NCI-H69 (cell line): Measurements from ENCODE around the gene TICRR.
"Not testable (repeated sequence)": the region's sequence is repeated elsewhere in the genome, so short reads cannot be mapped to it uniquely, and the experiment has no call there.

Source experiments
- DNase-seq: peaks from one replicate; lab custom pipeline; 2025; lab: John Stamatoyannopoulos, UW

TICRR gene, protein sequence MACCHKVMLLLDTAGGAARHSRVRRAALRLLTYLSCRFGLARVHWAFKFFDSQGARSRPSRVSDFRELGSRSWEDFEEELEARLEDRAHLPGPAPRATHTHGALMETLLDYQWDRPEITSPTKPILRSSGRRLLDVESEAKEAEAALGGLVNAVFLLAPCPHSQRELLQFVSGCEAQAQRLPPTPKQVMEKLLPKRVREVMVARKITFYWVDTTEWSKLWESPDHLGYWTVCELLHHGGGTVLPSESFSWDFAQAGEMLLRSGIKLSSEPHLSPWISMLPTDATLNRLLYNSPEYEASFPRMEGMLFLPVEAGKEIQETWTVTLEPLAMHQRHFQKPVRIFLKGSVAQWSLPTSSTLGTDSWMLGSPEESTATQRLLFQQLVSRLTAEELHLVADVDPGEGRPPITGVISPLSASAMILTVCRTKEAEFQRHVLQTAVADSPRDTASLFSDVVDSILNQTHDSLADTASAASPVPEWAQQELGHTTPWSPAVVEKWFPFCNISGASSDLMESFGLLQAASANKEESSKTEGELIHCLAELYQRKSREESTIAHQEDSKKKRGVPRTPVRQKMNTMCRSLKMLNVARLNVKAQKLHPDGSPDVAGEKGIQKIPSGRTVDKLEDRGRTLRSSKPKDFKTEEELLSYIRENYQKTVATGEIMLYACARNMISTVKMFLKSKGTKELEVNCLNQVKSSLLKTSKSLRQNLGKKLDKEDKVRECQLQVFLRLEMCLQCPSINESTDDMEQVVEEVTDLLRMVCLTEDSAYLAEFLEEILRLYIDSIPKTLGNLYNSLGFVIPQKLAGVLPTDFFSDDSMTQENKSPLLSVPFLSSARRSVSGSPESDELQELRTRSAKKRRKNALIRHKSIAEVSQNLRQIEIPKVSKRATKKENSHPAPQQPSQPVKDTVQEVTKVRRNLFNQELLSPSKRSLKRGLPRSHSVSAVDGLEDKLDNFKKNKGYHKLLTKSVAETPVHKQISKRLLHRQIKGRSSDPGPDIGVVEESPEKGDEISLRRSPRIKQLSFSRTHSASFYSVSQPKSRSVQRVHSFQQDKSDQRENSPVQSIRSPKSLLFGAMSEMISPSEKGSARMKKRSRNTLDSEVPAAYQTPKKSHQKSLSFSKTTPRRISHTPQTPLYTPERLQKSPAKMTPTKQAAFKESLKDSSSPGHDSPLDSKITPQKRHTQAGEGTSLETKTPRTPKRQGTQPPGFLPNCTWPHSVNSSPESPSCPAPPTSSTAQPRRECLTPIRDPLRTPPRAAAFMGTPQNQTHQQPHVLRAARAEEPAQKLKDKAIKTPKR (N-terminal part only)

DNA sequence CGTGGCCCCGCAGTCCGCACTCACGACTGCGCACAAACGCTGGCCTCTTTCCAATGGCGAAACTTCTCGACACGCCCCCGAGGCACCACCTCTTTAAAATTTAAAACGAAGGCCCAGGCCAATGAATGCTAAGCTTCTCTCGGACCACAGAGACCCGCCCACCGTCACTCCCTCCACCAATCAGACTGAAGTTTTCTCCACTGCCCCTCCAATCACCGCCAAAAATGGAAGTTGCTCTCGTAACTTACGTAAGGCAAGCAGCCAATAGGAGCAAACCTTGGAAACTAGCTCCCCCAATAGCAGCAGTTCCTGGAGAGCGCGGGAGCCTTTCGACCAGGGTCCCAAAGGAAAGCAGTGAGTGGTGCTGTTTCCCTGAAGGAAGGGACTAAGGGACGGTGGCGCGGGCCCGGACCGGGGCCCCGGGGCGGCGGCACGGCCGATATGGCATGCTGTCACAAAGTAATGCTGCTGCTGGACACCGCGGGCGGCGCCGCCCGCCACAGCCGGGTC is at the start of gene TICRR:
TICRR (plus strand) TSS at position 324 of the 510 bp plus-strand sequence; CDS start at position 442, 118 bp downstream.
- peak; percentile 98 for DNase-seq

DNA sequence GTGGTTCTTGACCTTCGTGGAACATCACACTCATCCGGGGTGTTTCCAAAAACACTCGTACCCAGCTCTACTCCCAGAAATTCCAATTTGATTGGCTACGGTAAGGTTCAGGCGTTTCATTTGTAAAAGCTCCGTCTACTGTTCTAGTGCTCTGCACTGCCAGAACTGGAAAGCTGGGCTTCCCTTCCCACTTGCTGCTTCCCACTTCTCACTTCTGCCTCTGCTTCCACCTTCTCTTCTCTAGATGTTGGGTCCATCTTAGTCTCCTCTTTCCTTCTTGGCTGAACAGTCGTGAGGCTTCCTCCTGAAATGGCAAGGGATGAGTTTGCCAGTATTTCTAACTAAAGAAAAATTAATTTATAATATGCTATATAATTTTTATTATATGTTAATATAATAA is 49.1 kb upstream of the TICRR start:
- no peak for DNase-seq

DNA sequence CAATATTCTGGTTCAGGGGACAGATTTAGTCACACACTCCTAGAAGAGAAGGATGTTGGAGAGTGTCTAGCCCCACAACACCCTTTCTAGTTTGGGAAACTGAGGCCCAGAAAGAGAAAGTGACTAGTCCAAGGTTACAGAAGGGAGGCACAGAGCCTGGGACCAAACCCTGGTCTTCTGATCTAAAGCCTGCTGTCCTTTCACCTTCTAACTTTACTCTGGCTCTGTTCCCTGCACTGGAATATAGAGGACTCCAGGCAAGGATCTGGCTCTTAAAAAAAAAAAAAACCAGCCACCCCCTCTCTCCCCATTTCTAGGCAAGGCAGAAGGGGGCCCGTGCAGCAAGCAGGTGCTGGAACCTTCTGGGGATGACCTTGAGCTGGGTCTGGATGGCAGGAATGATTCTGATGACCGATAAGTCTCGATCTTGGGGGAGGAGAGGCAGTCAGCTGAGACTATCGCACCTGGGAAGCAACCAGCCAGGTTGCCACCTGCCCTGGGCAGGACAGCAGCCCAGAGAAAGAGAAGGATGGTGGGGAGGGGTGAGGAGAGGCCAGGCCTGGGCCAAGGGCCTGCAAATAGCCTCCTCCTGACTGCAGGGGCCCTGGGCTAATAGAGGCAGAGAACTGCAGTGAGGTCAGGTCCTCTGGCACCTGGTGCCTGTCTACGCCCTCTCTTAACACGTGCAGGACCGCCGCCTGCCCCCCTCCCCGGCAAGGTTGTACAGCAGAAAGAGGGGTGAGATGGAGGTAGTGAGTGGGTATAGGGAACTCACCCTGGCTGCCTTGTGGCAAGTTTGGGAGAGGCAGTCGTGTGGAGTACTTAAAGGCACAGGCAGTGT is 48.4 kb upstream of the TICRR start:
- DNase-seq = no peak

DNA sequence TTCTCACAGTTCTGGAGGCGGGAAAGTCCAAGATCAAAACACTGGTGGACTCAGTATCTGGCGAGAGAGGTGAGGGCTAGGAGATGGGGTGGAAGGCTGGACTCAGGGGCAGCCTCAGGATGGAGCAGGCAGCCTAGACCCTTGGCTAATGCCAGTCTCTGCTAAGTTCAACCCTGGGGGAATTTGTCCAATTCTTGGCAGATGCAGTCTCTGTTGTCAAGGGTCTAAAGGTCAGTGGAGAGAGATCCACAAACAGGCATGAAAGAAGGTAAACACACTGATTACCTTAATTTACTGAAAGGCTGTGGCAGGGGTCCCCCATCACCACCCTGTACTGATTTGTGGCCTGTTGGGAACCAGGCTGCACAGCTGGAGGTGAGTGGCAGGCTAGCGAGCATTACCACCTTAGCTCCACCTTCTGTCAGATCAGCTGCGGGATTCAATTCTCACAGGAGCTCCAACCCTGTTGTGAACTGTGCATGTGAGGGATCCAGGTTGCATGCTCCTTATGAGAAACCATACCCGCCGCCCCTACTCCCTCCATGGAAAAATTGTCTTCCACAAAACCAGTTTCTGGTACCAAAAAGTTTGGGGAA is 46.4 kb upstream of the TICRR start:
- DNase-seq = peak; percentile 51

DNA sequence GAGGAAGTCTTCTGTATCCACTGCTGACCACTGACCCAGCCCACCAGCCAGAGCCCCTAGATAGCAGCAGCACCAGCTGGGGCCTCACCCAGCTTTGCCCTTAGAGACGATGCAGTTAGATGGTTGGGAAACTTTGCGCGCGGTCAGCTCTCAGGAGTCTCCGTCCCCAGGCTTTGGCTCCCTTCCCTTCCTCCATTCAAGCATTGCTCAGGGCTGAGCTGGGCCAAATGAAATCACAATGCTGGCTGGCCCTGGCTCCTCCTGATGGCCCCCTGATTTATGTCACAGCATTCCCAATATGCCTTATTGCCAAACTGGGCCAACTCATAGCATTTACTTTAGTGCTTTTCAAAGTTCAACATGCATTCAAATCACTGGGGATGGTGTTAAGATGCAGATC is 44.3 kb upstream of the TICRR start:
- DNase-seq = no peak

DNA sequence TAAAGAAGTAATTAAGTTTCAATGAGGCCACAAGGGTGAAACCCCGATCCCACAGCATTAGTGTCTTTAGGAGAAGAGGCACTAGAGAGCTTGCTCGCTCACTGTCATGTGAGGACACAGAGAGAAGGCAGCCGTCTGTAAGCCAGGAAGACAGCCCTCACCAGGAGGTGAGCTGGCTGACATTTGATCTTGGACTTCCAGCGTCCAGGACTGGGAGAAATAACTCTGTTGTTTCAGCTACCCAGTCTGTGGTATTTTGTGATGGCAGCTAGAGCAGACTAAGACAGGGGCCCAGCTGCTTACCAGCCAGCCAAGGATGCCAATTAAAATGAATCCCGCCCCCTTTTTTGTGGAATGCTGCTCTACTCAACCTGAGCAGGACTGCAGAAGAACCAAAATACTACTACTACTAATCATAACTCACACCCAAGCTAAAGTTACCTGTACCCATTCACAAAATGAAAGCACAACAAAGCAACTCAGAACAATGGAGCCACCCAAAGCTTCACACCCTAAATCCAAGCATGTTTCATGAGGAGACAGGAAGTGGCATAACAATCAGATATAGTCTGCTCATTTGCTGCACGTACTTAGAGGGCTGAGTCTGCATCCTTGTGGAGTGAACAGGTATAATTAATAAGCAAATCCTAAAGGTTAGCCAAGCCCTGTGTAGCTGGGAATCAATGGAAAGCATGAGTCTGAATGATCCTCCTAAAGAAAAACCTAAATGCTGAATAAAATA is 43.3 kb upstream of the TICRR start:
- peak; percentile 42 for DNase-seq

DNA sequence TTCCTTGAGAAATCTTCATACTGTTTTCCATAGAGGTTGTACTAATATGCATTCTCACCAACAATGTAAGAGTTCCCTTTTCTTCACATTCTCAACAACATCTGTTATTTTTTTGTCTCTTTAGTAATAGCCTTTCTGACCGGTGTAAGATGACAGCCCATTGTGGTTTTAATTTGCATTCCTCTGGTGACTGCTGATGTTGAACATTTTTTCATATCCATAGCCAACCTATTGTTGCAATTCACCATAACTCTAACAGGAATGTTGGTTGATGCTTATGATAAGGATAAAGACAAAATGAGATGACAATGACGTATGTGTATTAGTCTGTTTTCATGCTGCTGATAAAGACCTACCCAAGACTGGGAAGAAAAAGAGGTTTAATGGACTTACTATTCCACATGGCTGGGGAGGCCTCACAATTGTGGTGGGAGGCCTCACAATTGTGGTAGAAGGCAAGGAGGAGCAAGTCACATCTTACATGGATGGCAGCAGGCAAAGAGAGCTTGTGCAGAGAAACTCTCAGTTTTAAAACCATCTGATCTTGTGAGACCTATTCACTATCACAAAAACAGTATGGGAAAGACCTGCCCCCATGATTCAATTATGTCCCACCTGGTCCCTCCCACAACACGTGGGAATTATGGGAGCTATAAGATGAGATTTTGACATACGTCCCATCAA is 41.3 kb upstream of the TICRR start:
- no peak for DNase-seq

DNA sequence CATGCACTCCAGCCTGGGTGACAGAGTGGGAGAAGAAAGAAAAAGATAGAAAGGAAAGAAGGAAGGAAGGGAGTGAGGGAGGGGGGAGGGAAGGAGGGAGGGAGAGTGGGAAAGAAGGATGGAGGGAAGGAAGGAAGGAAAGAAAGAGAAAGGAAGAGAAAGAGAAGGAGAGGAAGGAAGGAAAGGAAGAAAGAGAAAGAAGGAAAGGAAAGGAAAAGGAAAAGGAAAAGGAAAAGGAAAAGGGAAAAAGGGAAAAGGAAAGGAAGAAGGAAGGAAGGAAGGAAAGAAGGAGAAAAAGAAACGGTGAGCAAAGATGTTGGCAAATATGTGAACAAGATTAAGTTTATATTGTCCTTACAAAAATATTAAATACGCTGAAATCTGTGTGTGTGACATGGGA is 36.2 kb upstream of the TICRR start:
- no peak for DNase-seq

DNA sequence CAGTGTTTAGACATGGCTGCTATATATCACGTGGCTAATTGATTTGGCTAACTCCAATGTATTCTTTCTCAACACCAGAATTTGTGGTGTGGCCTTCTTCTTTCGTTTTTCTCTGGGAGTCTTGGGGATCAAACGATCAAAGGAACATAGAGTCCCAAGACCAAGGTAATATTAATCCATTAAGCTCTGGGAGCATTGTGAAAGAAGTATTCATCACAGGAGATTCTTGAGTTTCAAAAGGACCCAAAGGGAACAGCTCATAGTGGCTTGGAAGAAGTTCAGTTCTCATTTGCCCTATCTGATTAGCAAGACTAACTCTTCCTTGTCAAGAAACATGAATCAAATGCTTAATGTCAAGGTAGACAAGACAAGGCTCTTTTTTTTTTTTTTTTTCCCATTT is 32.9 kb upstream of the TICRR start:
- no peak for DNase-seq

DNA sequence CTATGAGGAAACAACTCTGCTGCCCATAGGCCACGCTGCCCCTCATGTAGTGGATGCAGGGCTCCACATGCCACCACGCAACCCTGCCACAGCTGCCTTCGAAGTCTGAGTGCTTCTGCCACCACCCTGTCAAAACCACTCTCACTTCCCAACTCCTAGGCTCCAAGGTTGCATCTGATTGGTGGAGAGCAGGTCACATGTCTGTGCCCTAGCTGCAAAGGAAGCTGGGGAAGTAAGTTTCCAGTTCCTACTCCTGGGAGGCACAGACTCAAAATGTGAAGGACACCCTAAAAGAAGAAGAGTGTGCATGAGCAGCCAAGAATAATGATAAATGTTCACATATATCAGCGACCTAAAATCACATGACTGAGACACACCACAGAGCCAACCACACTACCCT is 31.9 kb upstream of the TICRR start:
- no peak for DNase-seq

DNA sequence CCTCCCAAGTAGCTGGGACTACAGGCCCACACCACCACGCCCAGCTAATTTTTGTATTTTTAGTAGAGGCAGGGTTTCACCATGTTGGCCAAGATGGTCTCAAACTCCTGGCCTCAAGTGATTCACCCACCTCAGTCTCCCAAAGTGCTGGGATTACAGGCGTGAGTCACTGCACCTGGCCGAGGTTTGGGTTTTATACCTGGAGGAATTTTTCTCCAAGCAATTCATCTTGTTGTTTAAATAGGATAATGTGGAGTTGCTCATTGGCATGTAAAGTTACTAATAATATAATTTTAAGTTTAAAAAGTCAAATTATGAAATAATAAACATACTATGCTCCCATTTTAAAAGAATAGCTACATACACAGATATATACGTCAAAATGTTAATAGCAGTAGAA is 26.1 kb upstream of the TICRR start:
- DNase-seq = not testable (repeated sequence)

DNA sequence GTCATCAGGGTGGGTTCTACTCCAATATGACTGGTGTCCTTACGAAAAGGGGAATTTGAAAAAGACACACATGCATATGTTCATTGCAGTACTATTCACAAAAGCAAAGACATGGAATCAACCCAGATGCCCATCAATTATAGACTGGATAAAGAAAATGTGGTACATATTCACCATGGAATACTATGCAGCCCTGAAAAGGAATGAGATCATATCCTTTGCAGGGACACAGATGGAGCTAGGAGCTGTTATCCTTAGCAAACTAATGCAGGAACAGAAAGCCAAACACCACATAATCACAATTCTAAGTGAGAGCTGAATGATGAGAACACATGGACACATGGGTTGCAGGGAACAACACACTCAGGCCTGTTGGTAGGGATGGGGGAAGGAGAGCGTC is 24.8 kb upstream of the TICRR start:
- no peak for DNase-seq

DNA sequence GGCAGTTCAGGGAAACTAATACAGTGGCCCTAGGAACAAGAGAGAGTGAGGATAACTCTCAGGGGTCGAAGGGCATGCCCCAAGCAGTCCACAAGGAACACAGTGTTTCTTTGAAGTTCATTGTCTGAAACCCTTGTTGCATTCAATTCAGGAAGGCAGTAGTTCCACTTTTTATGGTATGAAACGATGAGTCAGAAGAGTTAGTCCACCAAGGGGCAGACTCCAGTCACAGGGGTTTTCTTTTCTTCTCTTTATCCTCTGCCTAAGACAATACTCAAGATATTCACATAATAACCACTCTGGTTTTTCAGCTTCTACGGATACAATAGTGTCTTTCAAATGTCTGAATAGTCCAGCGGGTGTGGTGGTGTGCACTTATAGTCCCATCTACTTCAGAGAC is 23.7 kb upstream of the TICRR start:
- no peak for DNase-seq

DNA sequence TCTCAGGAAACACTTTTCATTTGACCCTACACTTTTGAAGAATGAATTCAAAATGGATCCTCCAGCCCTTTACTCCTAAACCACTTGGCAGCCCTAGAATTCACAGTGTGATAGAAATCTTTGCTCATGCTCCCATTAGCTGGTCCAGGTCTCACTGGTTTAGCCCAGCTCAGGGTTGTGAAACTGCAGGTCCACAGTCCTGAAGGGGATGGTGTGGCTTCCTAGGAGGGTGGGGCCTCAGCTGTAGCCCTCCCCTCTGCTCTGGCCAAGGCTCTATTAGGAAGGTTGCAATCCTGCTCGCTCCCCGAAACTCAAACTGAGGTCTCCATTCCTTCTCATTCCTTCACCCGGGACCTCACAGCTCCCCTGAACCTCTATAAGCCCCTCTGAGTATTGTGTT is 21.6 kb upstream of the TICRR start:
- no peak for DNase-seq

DNA sequence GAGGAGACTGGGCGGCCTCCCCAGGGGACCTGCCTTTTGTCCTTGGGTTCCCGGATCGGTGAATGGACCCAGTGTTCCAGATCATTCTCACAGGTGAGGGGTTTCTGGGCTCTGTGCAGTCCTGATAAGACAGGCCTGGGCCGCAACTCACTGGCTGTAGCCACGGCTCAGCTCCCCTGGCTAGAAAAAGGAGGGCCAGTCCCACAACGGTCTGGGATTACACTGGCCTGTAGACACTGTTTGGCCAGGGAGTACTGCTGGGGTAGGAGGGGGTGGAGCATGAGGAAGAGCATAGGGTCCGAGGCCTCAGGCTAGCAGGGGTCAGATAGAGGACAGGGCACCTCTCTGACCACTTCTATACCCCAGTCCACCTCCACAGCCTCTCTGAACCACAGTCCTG is 21.0 kb upstream of the TICRR start:
- no peak for DNase-seq

DNA sequence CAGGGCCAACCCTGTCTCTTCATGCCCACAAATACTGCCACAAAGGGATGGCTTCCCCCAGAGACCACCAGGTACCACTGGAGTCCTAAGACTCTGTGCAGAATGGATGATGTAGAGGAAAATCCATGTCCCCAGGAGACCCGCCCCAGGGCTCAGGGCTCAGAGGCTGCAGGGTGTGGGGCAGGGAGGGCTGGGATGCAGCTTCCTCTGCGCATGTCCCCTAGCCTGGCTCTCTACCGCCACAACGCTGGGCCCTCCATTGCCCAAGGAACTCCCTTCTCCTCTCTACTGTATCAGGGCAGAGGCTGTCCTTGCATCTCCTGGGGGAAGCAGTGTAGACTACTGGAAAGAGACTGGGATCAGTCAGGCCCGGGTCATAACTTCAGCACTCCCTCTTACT is 19.5 kb upstream of the TICRR start:
- DNase-seq = no peak

DNA sequence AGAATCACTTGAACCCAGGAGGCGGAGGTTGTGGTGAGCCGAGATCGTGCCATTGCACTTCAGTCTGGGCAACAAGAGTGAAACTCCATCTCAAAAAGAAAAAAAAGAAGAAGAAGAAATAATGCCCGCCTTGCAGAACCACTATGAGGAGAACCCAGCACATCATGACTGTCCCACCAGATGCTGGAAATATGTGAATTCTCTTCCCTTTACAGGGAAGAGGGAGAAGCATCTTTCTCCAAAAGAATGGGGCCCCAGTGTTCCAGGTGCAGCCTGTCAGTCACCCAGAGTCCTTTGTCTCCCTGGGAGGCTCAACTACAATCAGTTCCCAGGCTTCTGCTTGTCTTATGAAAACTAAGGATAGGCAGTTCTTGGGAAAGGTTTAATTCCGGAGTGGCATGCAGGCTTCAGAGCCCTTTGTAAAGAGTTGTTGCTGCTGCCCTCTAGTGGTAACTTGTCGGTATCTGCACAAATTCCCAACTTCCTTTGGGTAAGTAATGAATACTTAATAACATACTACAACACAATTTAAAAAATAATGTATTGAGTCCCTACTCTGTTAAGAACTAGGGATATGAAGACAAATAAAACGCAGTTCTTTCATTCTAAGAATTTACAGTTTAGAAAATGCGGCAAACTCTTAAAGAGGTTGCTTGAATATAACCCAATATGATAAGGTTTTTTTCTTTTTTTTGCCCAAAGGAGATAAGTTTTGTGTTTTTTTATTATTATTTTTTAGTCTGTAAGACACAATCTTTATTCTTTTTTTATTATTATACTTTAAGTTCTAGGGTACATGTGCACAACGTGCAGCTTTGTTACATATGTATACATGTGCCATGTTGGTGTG is 18.6 kb upstream of the TICRR start:
- peak; percentile 72 for DNase-seq

DNA sequence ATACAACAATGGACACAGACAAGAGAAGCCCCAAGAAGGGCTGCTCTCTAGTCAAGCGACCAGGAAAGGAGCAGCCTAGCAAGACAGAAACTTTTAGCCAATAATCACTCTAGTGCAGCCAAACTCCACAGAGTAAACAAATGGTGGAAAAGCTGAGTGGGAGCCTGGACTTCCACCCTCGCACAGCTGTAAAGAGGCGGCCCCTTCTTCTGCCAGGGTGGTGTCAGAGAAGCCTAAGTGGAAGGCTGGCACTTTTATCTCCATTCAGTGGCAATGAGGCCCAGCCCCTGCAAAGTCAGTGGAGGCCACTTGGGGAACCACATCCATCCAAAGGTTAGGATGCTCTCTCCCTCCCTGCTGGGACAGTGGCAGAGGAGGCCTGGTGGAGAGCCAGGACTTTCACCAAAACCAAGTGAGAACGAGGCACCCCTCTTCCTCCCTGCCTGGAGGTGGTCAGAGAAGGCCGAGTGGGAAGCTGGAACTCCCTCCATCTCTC is 15.5 kb upstream of the TICRR start:
- no peak for DNase-seq
